ENCODE measurements around the gene LRMDA.

- TF ChIP-seq CTCF (IDR thresholded peaks at IDR 0.05; ENCODE audit: borderline replicate concordance, extremely low read depth, low read length, poor library complexity, severe bottlenecking): no peak
- no peak for TF ChIP-seq EZH2 (IDR thresholded peaks at IDR 0.05; ENCODE audit: borderline replicate concordance, low read depth, low read length, severe bottlenecking)
Measured at GRCh38 chr10:75528392-75528791, 97.0 kb downstream of the LRMDA start.

All from DND-41 (cell line).